Colonic mucosa (tissue), 4 donors: ENCODE data around the gene PIK3AP1. TPM values are rescaled to one million over a fixed set of nuclear protein-coding genes. Genes with fewer than 3 reads are reported as not detected.

Experiments
- DNase-seq: peaks from one replicate; pipeline ENCODE4 v3.0.0-alpha.2; 2020
- H3K27ac ChIP-seq: fragments of 200-600 bp; one replicate; pipeline ENCODE4 v1.8.0; 2021
- H3K27me3 ChIP-seq: fragments of 200-600 bp; one replicate; pipeline ENCODE4 v1.8.0; 2021
- H3K36me3 ChIP-seq: fragments of 200-600 bp; one replicate; pipeline ENCODE4 v1.8.0; 2021
- H3K4me1 ChIP-seq: fragments of 200-600 bp; one replicate; pipeline ENCODE4 v1.8.0; 2021; ENCODE audit warnings: mild to moderate bottlenecking
- H3K4me3 ChIP-seq: fragments of 200-600 bp; one replicate; pipeline ENCODE4 v1.8.0; 2021
- H3K9ac ChIP-seq, 2 donors: one replicate each; pipeline ENCODE4 v1.7.0; 2013; ENCODE audit warnings: control low read depth in 2 of 2, low read depth in 2 of 2, low read length in 2 of 2
- H3K9me3 ChIP-seq: fragments of 200-600 bp; one replicate; pipeline ENCODE4 v1.8.0; 2021
- intact Hi-C: fragments of 100-400 bp; cut with DNase I; formaldehyde crosslinking; loops from one replicate; pipeline ENCODE4 v1.14.1; 2022
- total RNA-seq, 2 donors: library from RNA; stranded (reverse); fragmentation: NEBNext Ultra II Directional in 1 of 2; extraction: Animal tissue kit (Norgen Biotek cat#: 25700) in 1 of 2; gene quantifications; one replicate each; pipeline ENCODE4 v1.2.1, GENCODE V29; 2021
- TF ChIP-seq, protein P1 (sequence below): fragments of 200-600 bp; IDR thresholded peaks from one replicate; pipeline ENCODE4 v1.8.0; 2022; ENCODE audit warnings: antibody characterized with exemption, mild to moderate bottlenecking
- donor health status: healthy.
- donor health status: DM: no; HTN: no; CAD: no.
- donor health status: DM: no; HTN: no; CAD: no.

The PIK3AP1 gene
- total RNA-seq, 2 donors from 2014 or later: 10.9 to 12.4 TPM

DNA sequence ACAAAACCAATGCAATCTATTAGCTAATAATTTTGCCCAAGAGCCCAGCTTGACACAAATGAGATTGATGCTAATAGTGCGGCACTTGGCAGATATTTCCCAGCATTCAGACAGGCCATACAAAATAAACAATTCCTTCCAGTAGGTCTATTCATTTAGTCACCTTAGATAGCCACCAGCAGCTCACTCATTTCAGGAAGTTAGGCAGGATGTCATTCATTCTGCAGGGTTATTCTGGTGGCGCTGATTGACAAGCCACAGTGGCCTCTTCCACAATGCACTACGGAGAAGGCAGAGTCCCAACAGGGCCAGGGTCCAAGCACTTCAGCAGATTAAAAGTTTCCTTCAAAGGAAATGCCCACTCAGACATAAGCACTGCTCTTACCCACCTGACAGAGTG is 55.8 kb downstream of the PIK3AP1 start:
- Histone ChIP-seq H3K4me3 (no peak overlapping the region), H3K36me3 (no peaks in the 10 kb centered on the region), H3K27me3 (no peaks in the 10 kb centered on the region), H3K9ac (no peak overlapping the region), H3K4me1 (no peaks in the 10 kb centered on the region), H3K9me3 (no peaks in the 10 kb centered on the region), H3K27ac (no peak overlapping the region)
- TF ChIP-seq, protein P1, sequence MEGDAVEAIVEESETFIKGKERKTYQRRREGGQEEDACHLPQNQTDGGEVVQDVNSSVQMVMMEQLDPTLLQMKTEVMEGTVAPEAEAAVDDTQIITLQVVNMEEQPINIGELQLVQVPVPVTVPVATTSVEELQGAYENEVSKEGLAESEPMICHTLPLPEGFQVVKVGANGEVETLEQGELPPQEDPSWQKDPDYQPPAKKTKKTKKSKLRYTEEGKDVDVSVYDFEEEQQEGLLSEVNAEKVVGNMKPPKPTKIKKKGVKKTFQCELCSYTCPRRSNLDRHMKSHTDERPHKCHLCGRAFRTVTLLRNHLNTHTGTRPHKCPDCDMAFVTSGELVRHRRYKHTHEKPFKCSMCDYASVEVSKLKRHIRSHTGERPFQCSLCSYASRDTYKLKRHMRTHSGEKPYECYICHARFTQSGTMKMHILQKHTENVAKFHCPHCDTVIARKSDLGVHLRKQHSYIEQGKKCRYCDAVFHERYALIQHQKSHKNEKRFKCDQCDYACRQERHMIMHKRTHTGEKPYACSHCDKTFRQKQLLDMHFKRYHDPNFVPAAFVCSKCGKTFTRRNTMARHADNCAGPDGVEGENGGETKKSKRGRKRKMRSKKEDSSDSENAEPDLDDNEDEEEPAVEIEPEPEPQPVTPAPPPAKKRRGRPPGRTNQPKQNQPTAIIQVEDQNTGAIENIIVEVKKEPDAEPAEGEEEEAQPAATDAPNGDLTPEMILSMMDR: no peak
- intact Hi-C loops: no loop called here
- DNase-seq: no peak

DNA sequence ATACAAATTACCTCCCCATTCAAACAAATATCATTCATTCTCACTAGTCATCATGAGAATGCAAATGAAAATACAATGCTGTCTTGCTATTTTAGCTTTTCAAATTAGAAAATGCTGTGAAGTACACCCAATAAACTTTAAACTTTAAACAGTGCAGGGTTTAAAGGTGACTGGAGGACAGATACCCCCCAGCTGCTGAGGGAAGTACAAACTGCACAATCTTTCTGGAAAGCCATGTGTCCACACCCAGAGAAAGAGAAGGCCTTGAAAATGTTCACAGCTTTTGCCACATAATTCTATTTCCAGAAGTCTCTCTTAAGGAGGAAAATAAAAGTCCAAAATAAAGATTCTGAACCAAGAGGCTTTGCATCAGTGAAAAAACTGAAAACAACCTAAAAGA is 56.5 kb downstream of the PIK3AP1 start:
- Histone ChIP-seq H3K27ac (no peak overlapping the region), H3K4me3 (no peak overlapping the region), H3K27me3 (no peaks in the 10 kb centered on the region), H3K9ac (no peak overlapping the region), H3K36me3 (no peaks in the 10 kb centered on the region), H3K9me3 (no peaks in the 10 kb centered on the region), H3K4me1 (no peaks in the 10 kb centered on the region)
- TF ChIP-seq, protein P1: no peak
- DNase-seq: no peak
- intact Hi-C loops: no loop called here

DNA sequence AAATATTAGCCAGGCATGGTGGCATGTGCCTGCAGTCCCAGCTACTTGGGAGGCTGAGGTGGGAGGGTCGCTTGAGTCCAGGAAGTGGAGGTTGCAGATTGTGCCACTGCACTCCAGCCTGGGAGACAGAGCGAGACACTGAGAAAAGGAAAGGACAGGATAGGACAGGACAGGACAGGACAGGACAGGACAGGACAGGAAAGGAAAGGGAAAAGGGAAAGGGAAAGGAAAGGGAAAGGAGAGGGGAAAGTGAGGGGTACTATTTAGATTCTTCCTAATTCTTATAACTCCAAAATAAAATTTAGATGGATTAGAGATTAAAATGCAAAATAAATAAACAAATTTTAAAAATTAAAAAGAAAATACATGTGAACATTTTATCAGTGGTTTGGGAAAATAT is 58.7 kb downstream of the PIK3AP1 start:
- Histone ChIP-seq H3K4me1 (no peaks in the 10 kb centered on the region), H3K9ac (no peak overlapping the region), H3K27ac (no peak overlapping the region), H3K9me3 (no peaks in the 10 kb centered on the region), H3K4me3 (no peak overlapping the region), H3K36me3 (no peaks in the 10 kb centered on the region), H3K27me3 (no peaks in the 10 kb centered on the region)
- TF ChIP-seq, protein P1: no peak
- DNase-seq: no peak
- intact Hi-C loops: no loop called here

DNA sequence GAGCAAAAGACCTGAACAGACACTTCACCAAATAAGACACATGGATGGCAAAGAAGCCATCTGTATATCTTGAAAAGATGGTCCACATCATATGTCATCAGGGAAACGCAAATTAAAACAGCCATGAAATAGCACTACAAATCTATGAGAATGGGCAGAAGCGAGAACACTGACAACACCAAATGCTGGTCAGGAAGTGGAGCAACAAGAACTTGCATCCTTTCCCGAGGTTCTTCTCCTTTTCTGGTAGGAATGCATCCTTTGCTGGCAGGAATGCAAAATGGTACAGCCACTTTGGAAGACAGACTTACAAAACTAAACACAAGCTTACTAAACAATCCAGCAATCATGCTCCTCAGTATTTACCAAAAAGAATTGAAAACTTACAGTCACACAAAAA is 60.0 kb downstream of the PIK3AP1 start:
- no peaks in the 10 kb centered on the region for H3K36me3 ChIP-seq
- intact Hi-C loops: no loop called here
- no peaks in the 10 kb centered on the region for H3K9me3 ChIP-seq
- DNase-seq: no peak
- TF ChIP-seq, protein P1: no peak
- H3K27ac ChIP-seq: no peak overlapping the region
- H3K9ac ChIP-seq: no peak overlapping the region
- H3K27me3 ChIP-seq: no peaks in the 10 kb centered on the region
- no peak overlapping the region for H3K4me3 ChIP-seq
- no peaks in the 10 kb centered on the region for H3K4me1 ChIP-seq

DNA sequence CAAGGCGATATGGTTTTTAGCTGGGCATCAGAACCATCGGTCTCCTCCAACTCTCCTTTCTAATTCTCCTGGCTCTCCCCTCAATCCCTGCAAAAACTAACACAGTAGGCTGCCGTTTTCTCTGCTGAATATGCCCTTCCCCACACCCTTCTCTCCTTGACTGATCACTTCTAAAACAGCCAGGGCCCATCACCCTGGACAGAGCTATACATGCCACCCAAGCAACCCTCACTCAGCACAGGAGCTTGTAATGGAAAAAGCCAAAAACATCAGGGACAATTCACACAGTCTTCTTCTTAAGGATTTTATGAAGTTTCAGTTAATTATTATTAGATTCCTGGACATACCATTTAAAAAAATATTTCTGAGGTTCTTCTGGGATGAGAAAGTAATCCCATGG is 61.5 kb downstream of the PIK3AP1 start:
- intact Hi-C loops: no loop called here

More for the DNA sequence above, 61.5 kb downstream of the PIK3AP1 start:
- H3K9me3 ChIP-seq: no peaks in the 10 kb centered on the region
- no peak overlapping the region for H3K9ac ChIP-seq
- no peak overlapping the region for H3K4me3 ChIP-seq
- DNase-seq: no peak
- H3K27ac ChIP-seq: no peak overlapping the region
- no peaks in the 10 kb centered on the region for H3K36me3 ChIP-seq
- TF ChIP-seq, protein P1: no peak
- H3K27me3 ChIP-seq: no peaks in the 10 kb centered on the region
- no peaks in the 10 kb centered on the region for H3K4me1 ChIP-seq
